Mucosa of descending colon (tissue), 3 donors: Measurements from ENCODE around the gene UGT2B15. TPM values are rescaled to one million over a fixed set of nuclear protein-coding genes. Genes with fewer than 3 reads are reported as not detected.
"Not testable (repeated sequence)": the region's sequence is repeated elsewhere in the genome, so short reads cannot be mapped to it uniquely, and the experiment has no call there.

Source experiments
- ATAC-seq: fragments of 200-7000 bp; cut with Tn5 transposase; one replicate; pipeline ENCODE4 v1.9.1; 2020; ENCODE audit warnings: mild to moderate bottlenecking, moderate library complexity
- DNase-seq, 3 donors: peaks; one replicate each; pipeline ENCODE4 v3.0.0-alpha.2; 2020
- H3K36me3 ChIP-seq: fragments of 200-600 bp; one replicate; pipeline ENCODE4 v1.8.0; 2021; ENCODE audit warnings: low read depth, mild to moderate bottlenecking
- H3K4me1 ChIP-seq: fragments of 200-600 bp; one replicate; pipeline ENCODE4 v1.8.0; 2021; ENCODE audit warnings: low read depth, mild to moderate bottlenecking
- H3K4me3 ChIP-seq: fragments of 200-600 bp; one replicate; pipeline ENCODE4 v1.8.0; 2021; ENCODE audit warnings: mild to moderate bottlenecking
- H3K9me3 ChIP-seq: fragments of 200-600 bp; one replicate; pipeline ENCODE4 v1.8.0; 2021; ENCODE audit warnings: mild to moderate bottlenecking
- CTCF ChIP-seq: fragments of 200-600 bp; IDR thresholded peaks from one replicate; pipeline ENCODE4 v1.8.0; 2022; ENCODE audit warnings: antibody characterized with exemption, mild to moderate bottlenecking
- intact Hi-C, 2 donors: fragments of 100-400 bp; cut with DNase I in 1 of 2; cut with micrococcal nuclease in 1 of 2; formaldehyde crosslinking; loops; one replicate each; pipeline versions ENCODE4 v1.11.0 to v1.11.1; 2022; cut with DNase I, micrococcal nuclease
- total RNA-seq, 3 donors: library from RNA; stranded (reverse); fragmentation: NEBNext Ultra II Directional in 2 of 3; extraction: Animal tissue kit (Norgen Biotek cat#: 25700) in 2 of 3; gene quantifications; one replicate each; pipeline versions ENCODE4 v1.2.1 to v1.2.4, GENCODE V29; 2021 to 2023
- donor health status: DM: no; HTN: no; CAD: no; lungs with moderate emphysema.
- donor health status: DM: no; HTN: no; CAD: no.
- donor health status: DM: no; HTN: yes; CAD: no.

Gene UGT2B15
- total RNA-seq, 3 donors from 2014 or later = 61.8 to 203 (median 133) TPM

- intact Hi-C loops = no loop called here
- H3K9me3 ChIP-seq = no peaks in the 10 kb centered on the region
- H3K4me1 ChIP-seq = peaks cover 6% of the 10 kb centered on the region
- TF ChIP-seq CTCF = no peak
- DNase-seq = peak in 1 of 3 donors; percentile 20
- H3K36me3 ChIP-seq = no peaks in the 10 kb centered on the region
- H3K4me3 ChIP-seq = no peak overlapping the region
- ATAC-seq = peak; percentile 85
Observed at GRCh38 chr4:68655764-68656444, 14.5 kb downstream of the UGT2B15 start.

GRCh38 chr4:68654946-68655721 is 15.3 kb downstream of the UGT2B15 start:
- intact Hi-C loops = no loop called here
- H3K4me1 ChIP-seq = peaks cover 6% of the 10 kb centered on the region
- DNase-seq (no peak), ATAC-seq (no peak)
- no peaks in the 10 kb centered on the region for H3K9me3 ChIP-seq
- no peak overlapping the region for H3K4me3 ChIP-seq
- no peaks in the 10 kb centered on the region for H3K36me3 ChIP-seq
- TF ChIP-seq CTCF = no peak

DNA sequence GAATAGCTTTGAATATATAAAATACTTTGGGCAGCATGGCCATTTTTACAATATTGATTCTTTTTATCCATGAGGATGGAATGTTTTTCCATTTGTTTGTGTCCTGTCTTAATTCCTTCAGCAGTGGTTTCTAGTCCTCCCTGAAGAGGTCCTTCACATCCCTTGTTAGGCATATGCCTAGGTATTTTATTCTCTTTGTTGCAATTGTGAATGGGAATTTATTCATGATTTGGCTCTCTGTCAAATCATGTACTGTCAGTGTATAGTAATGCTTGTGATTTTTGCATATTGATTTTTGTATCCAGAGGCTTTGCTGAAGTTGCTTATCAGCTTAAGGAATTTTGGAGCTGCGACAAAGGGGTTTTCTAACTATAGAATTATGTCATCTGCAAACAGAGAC is 18.5 kb downstream of the UGT2B15 start:
- H3K4me1 ChIP-seq = peaks cover 4% of the 10 kb centered on the region
- ATAC-seq (no peak), DNase-seq (no peak)
- no peak overlapping the region for H3K4me3 ChIP-seq
- no peaks in the 10 kb centered on the region for H3K9me3 ChIP-seq
- intact Hi-C loops = no loop called here
- no peaks in the 10 kb centered on the region for H3K36me3 ChIP-seq
- no peak for TF ChIP-seq CTCF

DNA sequence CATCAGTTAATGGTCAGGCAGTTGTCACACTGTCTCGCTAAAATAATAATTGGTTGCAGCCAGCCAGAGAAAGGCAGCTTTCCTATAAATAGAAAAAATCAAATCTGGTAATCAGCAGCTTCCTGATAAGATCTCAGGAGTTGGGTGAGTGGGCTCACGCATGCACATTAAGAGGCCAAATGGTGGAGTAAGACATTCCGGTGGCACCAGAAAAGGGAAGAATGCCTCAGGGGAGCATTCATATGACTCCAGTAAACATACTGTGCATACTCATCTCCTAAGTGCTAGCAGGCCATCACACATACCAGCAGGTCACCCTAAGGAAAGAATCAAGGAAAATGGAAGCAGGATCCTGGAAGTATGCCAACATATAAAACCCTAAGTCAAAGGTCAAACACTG is 40.1 kb downstream of the UGT2B15 start:
- H3K9me3 ChIP-seq = no peaks in the 10 kb centered on the region
- intact Hi-C loops = loop anchor here in 1 of 2 donors (10.0 kb wide), 1 partner anchor 146 kb away; no protein-coding TSS in a partner anchor
- TF ChIP-seq CTCF = no peak
- ATAC-seq = no peak
- no peaks in the 10 kb centered on the region for H3K36me3 ChIP-seq
- H3K4me3 ChIP-seq = no peak overlapping the region
- H3K4me1 ChIP-seq = no peaks in the 10 kb centered on the region
- no peak for DNase-seq

- not testable (repeated sequence) for H3K36me3 ChIP-seq
Observed at GRCh38 chr4:68622731-68623130, 47.7 kb downstream of the UGT2B15 start.

DNA sequence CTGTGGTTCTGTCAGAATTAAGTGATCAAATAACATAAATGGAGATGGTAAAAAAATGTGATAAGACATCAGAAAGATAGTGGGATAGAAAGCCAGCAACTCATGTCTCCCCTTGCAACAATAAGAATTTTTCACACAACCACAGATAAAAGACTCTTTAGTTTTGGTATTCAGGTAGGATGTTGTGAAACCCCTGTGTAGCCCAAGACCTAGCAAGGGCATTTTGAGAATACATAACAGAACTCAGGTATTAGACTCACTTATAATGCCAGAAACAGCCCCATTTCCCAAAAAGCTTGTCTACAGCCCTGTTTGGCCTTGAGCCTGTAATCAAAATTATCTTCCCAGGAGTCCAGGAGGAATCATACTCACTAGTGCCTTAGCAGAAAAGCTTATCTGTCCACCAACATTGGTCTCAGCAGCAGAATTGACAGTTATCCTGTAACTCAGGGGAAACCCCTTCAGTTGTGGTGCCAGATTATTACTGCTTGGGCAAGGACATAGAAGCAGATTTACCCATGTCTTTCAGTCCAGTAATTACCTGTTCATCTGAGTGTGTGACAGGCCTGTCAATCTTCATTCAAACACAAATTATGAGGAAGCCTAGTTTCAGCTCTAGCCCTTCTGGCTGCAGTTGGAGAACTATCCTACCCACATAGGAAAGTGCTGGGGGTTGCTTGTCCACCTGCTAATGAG is 53.3 kb downstream of the UGT2B15 start:
- Histone ChIP-seq H3K36me3 (no peaks in the 10 kb centered on the region), H3K4me1 (no peaks in the 10 kb centered on the region), H3K9me3 (no peaks in the 10 kb centered on the region), H3K4me3 (no peak overlapping the region)
- ATAC-seq (no peak), DNase-seq (no peak)
- TF ChIP-seq CTCF = no peak
- intact Hi-C loops = no loop called here

More at GRCh38 chr4:68622731-68623130, 47.7 kb downstream of the UGT2B15 start:
- intact Hi-C loops, H3K4me3 ChIP-seq, ATAC-seq, DNase-seq, H3K9me3 ChIP-seq, H3K4me1 ChIP-seq: not testable (repeated sequence)
